GM12874 (cell line): Measurements from ENCODE around the gene RNASE4.

Experiments
- TF ChIP-seq, protein P1 (sequence below): IDR thresholded peaks from 2 replicates; pipeline ENCODE4 v1.5.1; 2011; ENCODE audit warnings: low read depth, mild to moderate bottlenecking, control low read depth, low read length, moderate library complexity; ENCODE audit not compliant: insufficient read depth

Gene RNASE4

DNA sequence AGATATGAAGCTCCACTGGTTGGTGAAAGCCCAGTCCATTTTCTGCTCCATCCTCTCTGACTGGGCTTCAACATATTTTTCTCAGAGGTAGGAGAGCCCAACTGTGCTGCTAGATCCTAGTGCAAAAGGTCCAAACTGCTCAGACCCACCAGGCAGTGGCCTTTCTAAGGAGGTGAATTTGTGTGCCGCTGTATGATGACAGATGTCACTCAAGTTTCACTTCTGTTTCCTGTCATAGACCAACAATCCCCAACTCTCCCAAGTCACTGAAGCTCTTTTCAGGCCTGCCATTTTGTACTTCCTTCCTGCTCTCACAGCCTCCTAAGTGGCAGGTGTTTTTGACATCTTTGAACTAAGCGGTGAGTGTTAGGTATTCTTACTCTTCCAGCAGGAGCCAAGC is 16.4 kb upstream of the RNASE4 start:
- TF ChIP-seq, protein P1, sequence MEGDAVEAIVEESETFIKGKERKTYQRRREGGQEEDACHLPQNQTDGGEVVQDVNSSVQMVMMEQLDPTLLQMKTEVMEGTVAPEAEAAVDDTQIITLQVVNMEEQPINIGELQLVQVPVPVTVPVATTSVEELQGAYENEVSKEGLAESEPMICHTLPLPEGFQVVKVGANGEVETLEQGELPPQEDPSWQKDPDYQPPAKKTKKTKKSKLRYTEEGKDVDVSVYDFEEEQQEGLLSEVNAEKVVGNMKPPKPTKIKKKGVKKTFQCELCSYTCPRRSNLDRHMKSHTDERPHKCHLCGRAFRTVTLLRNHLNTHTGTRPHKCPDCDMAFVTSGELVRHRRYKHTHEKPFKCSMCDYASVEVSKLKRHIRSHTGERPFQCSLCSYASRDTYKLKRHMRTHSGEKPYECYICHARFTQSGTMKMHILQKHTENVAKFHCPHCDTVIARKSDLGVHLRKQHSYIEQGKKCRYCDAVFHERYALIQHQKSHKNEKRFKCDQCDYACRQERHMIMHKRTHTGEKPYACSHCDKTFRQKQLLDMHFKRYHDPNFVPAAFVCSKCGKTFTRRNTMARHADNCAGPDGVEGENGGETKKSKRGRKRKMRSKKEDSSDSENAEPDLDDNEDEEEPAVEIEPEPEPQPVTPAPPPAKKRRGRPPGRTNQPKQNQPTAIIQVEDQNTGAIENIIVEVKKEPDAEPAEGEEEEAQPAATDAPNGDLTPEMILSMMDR, result no peak

DNA sequence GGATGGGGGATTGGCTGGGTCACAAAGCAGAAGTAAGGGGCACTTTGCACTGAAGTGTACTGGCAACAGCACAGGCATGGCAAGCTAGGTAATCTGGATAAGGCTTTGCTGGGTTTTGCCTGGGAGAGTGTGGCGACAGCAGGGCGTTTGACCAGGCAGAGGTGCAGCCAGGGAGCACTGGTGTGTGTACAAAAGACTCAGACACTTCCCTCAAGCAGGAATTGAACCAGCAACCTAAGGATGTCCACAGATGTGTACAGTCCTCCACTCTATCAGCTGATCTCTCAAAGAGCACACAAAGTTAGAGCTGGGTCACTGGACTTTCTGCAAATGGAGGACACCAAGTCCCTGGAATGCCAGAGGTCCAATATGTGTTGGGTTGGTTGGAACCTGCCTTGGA is 15.4 kb upstream of the RNASE4 start:
- TF ChIP-seq, protein P1, result no peak

DNA sequence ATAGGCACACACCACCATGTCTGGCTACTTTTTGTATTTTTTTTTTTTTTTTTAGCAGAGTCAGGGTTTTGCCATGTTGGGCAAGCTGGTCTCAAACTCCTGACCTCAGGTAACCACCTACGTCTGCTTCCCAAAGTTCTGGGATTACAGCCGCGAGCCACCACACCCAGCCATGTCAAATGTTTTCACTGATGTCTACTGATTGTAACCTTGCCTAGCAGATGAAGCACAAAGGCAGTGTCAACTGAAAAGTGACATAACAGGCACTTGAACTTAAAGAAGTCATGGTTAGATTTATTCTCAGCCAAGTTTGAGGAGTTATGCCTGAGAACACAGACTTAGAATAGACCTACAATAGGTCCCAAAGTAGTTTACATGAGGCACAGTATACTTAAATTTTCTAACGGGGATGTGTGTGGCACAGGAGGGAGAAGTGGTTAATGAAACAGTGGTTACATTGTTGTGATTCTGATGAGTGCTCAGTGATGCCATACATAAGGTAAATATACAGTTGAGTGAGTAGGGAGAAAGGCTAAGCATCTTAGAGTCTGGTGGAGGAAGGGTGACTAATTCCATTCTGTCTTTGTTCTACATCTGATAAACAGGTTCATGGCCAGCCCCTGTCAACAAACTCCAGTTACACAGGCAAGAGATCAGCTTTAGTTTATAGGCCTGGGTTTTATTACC is 12.6 kb upstream of the RNASE4 start:
- TF ChIP-seq, protein P1, result no peak

DNA sequence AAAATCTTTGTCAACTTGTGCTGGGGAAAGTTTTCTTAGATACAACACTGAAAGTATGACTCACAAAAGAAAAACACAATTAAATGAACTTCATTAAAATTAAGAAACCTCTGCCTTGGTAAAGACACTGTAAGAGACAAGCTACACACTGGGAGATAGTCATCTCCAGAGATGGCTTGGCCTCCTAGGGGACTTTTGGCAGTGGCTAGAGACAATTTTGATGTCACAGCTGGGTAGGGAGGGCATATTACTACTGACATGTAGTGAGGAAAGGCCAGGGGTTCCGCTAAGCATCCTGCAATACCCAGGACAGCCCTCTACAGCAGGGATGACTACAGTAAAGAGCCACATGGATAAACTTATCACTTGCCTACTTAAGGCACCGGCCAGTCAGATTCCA is 8.7 kb upstream of the RNASE4 start:
- TF ChIP-seq, protein P1, result no peak

DNA sequence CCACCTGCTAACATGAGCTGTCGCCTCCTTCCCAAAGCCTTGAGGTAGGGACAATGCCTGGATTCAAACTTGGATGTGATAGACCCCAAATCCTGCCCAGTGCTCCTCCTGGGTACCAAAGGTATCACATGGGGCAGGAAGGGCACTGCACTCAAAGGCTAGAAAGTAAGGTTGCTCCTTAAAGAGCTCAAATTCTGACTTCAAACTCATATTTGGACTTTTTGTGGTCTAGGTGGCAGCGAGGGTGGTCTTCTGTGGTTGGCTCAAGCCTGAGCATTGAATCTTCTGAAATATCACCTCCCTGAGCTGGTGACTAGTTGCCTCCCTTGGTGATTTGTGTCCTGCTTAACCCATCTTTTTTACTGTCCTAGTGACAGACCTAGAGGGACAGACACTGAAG is 8.3 kb upstream of the RNASE4 start:
- TF ChIP-seq, protein P1, result no peak

DNA sequence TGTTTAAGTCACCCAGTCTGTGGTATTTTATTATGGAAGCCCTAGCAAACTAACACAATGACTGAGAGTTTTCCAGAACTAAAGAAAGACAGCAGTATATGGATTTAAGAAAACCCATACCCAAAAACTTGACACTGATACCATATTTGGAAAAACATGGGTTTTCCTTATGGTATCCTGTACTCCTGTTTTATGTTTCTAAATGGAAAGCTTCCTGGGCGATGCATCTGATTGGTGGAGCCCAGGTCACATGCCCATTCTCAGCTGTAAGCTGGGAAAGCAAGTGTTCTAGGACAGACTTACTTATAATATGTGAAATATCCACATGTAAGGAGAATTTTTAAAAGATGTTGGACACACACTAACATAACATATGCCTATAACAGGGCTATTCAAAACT is 4.5 kb upstream of the RNASE4 start:
- TF ChIP-seq, protein P1, result no peak

DNA sequence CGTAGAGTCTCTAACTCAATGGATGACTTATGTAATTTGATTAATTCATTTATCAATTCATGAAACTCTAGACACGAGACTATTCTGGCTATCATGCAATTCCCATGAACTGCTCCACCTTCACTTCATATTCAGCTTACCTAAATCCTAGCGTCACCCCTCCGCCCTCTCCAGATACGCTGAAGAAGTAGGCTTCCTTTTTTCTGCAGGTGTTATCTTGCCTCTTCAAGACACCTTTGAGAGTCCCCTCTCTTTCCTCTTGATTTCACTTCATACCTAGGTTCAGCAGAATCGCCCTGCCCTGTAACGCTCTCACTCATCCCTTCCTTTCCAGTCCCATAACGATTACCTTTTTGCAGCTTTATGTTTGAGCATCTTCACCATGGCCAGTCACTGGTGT is 4.0 kb upstream of the RNASE4 start:
- TF ChIP-seq, protein P1, result no peak
